Bone marrow (tissue), 2 donors: Measurements from ENCODE around the gene CD3E.

Experiments used
- DNase-seq, 2 donors: peaks; one replicate each; lab custom pipeline; 2025; lab: John Stamatoyannopoulos, UW

The CD3E gene

GRCh38 chr11:118322721-118323120 lies 18.2 kb downstream of the CD3E start:
- DNase-seq: no peak

- DNase-seq: no peak
Measured at GRCh38 chr11:118325283-118325682, 20.8 kb downstream of the CD3E start.

GRCh38 chr11:118328745-118329144 lies 24.2 kb downstream of the CD3E start:
- no peak for DNase-seq

- no peak for DNase-seq
Measured at GRCh38 chr11:118334745-118335144, 30.2 kb downstream of the CD3E start.

DNA sequence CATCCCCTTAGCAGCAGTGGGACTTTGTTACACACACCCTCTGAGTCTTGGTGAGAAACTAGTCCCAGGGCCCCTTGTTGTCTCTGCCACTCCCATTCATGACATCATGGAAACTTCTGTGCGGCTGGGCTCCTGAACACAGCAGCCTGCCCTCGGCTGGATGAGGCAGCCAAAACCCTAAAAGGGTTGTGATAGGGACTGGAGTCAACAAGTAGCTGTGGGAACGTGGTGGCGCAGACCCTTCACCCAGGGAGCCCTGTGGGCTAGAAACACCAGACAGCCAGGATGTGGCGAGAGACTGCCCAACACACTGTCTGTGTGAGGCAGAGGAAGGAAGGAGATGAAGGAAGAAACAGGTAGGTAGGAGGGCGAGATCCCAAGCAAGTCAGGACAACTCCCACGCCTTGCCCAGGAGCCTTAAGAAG lies 34.1 kb downstream of the CD3E start:
- DNase-seq: no peak

DNA sequence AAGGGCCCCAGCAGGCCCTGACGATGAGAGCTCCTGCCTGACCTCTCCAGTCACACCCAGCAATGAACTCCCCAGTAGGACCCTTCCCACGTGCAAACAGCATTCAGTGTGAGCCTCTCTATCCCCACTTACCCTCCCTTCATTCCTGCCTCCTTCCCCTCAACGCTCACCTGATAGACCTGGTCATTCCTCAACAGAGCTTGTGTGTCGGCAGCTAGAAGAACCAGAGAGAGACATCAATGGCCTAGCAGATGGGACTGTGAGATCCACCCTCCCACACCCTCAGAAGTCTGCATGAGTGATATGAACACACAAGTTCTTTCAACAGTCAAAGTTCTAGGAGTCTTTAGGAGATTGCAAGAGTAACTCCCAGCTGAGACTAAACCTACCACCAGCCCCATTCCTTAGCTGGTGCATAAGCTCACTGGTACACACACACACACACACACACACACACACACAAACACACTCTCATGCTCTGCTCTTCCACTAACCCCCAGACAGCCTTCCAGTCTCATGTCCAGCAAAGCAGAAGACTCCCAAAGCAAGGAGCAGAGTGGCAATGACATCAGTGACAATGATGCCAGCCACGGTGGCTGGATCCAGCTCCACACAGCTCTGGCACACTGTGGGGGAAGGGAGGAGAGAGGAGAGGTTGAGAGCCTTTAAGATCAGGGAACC lies 34.9 kb downstream of the CD3E start:
- no peak for DNase-seq

DNA sequence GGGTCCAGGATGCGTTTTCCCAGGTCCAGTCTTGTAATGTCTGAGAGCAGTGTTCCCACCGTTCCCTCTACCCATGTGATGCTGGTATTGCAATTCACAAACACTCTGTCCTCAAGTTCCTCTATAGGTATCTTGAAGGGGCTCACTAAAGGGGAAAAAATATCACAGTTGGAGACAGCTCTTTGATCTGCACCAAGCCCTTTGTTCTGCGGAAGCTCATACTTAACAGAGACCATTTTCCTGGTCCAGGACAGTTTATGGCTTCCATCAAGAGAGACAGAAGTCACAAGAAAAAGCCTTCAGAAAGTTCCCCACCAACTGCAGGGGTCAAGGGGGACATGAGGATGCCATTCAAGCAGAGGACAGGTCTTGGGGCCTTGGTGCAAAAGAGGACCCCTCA lies 35.9 kb downstream of the CD3E start:
- DNase-seq: no peak

DNA sequence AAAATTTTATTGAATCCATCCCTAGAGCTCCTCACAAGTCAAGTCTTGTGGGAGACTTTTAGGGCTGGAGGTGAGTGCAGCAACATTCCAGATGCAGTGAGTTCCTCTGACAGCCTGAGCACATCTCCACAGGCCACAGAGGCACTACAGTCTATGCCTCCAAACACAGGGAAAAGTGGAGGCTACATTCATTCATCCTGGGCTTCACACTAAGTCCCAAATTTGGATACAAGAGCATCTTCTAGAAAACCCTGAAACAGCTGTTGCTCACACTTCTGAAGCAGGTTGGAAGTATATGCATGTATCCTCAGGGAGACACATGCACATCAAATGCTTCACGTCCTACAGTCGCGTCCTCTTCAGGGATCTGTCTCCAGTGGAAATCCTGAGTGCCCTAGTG lies 36.7 kb downstream of the CD3E start:
- no peak for DNase-seq

DNA sequence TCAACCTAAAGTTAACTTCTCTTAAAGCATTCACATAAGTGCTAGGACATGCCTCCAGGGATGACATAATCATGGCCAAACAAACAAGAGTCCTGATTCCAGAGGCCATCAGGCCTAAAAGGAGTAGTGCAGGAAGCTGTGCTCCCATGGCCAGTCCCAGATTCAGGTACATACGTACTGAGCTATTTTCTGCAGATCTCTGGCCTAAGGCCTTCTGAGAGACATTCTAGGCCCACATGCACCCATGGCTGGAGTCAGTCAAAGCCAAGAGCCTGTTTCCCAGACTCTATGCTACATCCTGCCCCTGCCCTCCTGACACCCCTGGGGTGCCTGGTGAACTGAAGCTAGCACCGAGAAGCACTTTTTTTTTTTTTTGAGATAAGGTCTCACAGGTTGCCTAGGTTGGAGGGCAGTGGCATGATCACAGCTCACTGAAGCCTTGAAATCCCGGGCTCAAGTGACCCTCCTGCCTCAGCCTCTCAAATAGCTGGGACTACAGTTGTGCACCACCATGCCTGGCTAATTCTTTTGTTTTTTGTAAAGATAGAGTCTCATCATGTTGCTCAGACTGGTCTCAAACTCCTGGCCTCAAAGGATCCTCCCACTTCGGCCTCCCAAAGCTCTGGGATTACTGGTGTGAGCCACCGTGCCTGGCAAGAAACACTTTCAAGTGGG lies 37.4 kb downstream of the CD3E start:
- no peak for DNase-seq

DNA sequence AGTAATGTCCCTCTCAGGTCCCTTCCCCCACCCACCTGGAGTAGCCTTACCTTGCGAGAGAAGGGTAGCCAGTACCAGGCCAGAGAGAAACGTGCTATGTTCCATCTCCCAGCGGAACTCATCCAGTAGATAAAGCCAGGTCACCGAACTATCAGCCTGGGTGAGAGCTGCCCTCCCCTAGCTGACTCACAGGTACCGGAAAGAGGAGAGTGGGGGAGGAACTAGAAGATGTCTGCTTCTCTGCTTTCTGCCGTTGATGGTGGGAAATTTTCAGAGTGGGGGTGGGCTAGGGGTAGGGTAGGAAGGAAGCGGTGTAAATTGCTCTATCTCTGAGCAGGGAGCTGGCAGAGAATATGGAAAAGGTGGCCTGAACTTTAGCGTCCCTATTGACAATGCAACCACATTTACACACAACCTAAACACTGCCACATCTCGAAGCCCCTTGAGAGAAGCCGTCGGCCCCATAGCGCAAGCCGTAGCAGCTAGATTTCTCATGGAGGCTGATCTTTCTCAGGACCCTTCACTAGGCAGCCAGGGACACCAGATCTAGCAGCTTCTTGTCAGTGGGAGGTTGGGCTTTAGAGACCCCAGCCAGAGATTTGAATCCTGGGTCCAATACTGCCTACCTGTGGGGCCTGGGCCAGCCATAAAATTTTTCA lies 38.1 kb downstream of the CD3E start, which contains the start of gene CD3D:
Gene CD3D, minus strand, starts transcription at position 203 of the 659 bp plus-strand sequence. Its CDS starts 98 bp downstream, at position 105.
- DNase-seq: no peak

DNA sequence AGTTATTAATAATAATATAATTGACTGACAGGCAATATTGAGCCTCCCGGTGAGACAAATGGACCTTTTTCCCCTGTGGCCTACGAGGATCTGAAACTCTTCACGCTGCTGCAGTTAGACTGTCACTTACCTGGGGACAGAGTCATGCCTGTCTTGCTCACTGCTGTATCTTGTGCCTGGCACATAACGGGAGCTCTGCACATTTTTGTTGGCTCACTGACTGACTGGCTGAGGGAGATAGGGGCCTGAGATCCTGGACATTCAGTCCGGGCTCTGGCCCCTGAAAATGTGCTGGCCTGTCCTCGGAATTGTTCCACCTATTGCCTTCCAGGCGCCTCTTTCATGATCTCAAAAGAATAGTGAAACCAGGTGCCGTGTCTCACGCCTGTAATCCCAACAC lies 38.7 kb downstream of the CD3E start:
- DNase-seq: no peak

DNA sequence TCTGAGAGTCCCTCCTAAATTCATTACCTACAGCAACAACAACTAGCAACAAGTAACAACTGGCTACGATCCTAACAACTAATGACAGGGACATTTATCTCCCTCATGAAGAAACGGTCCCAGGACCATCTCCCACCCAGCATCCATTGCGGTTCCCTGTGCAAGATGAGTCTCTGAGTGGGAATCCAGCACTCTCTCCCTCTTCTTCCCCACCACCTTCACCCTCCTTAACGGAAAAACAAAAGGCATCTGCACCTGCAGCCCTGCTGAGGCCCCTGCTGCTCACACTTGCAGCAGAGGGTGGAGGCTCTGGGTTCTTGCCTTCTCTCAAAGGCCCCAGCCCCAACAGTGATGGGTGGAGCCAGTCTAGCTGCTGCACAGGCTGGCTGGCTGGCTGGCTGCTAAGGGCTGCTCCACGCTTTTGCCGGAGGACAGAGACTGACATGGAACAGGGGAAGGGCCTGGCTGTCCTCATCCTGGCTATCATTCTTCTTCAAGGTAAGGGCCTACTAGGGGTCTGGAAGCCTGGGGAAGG lies 39.5 kb downstream of the CD3E start, which contains the start of gene CD3G:
Gene CD3G, plus strand, starts transcription at position 364 of the 535 bp plus-strand sequence. Its CDS starts 80 bp downstream, at position 444.
- DNase-seq: no peak

DNA sequence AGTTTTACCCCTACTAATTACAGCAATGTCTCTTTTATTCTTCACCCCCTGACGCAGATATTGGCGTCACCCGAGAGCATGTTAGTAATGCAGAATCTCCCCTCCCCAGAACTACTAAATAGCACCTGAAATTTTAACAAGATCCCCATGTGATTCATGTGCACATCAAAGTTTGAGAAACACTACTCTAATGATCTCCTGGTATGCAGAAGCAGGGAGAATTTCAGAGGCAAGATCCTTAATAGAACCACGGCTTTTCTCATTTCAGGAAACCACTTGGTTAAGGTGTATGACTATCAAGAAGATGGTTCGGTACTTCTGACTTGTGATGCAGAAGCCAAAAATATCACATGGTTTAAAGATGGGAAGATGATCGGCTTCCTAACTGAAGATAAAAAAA lies 44.9 kb downstream of the CD3E start:
- DNase-seq: no peak

DNA sequence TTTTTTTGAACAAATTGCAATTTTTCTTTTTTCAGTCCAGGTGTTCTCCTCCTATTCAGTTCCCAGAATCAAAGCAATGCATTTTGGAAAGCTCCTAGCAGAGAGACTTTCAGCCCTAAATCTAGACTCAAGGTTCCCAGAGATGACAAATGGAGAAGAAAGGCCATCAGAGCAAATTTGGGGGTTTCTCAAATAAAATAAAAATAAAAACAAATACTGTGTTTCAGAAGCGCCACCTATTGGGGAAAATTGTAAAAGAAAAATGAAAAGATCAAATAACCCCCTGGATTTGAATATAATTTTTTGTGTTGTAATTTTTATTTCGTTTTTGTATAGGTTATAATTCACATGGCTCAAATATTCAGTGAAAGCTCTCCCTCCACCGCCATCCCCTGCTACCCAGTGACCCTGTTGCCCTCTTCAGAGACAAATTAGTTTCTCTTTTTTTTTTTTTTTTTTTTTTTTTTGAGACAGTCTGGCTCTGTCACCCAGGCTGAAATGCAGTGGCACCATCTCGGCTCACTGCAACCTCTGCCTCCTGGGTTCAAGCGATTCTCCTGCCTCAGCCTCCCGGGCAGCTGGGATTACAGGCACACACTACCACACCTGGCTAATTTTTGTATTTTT lies 48.7 kb downstream of the CD3E start:
- DNase-seq: peak in 1 of 2 donors; percentile 14

- DNase-seq: no peak
Measured at GRCh38 chr11:118358071-118358470, 53.5 kb downstream of the CD3E start.

GRCh38 chr11:118359295-118359958 lies 54.9 kb downstream of the CD3E start, which contains the start of gene UBE4A:
Gene UBE4A, plus strand, starts transcription at chr11:118359600. Its CDS starts 5,481 bp downstream, at chr11:118365081.
- peak; percentile 89 for DNase-seq

DNA sequence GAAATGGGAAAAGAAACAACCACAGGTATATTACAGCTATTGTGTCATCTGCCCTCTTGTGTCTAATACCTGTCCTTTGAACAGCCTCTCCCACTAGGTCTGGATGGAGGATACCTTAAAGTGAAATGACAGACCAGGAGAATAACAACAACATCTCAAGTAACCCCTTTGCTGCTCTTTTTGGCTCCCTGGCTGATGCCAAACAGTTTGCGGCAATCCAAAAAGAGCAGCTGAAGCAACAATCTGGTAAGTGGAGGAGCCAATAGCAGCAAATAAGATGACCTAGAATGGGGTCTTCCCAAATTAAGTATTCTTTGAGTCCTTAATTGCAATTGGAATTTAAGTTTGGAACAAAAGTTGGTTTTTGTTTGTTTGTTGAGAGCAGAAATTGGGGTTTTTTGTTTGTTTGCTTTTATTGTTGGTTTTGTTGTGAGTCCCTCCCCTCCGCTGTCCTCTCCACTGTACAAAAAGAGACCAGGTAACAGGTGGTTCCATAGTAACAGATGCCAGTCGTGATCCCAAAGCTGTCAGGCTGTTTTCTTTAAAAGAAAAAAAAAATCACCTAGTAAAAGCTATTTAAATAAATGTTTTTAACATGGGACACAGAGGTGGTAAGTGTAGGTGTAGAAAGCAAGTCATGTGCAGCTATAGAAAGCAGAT lies 60.6 kb downstream of the CD3E start:
- DNase-seq: no peak
